Retina (tissue), 1 donor: Measurements from ENCODE around the gene CP.
"Not testable (repeated sequence)": the region's sequence is repeated elsewhere in the genome, so short reads cannot be mapped to it uniquely, and the experiment has no call there.

ENCODE experiments used
- DNase-seq: peaks from one replicate; pipeline ENCODE4 v3.0.0-alpha.2; 2016

Gene CP

GRCh38 chr3:149226776-149227175, 5.1 kb upstream of the CP start:
- no peak for DNase-seq

GRCh38 chr3:149224736-149225594, 3.3 kb upstream of the CP start:
- peak; percentile 13 for DNase-seq

- DNase-seq: no peak
Measured at GRCh38 chr3:149223461-149223820, 1.8 kb upstream of the CP start.

GRCh38 chr3:149219380-149220121, 2.1 kb downstream of the CP start:
- not testable (repeated sequence) for DNase-seq

GRCh38 chr3:149217347-149217746, 4.3 kb downstream of the CP start:
- no peak for DNase-seq

GRCh38 chr3:149216193-149216869, 5.3 kb downstream of the CP start:
- DNase-seq: peak; percentile 40

GRCh38 chr3:149215515-149215914, 6.1 kb downstream of the CP start:
- DNase-seq: peak; percentile 40

GRCh38 chr3:149214702-149215101, 6.9 kb downstream of the CP start:
- no peak for DNase-seq

GRCh38 chr3:149212386-149212785, 9.2 kb downstream of the CP start:
- no peak for DNase-seq

- no peak for DNase-seq
Measured at GRCh38 chr3:149209431-149209830, 12.2 kb downstream of the CP start.

- no peak for DNase-seq
Measured at GRCh38 chr3:149207475-149207874, 14.2 kb downstream of the CP start.

GRCh38 chr3:149204390-149204991, 17.1 kb downstream of the CP start:
- no peak for DNase-seq

- no peak for DNase-seq
Measured at GRCh38 chr3:149203758-149204157, 17.9 kb downstream of the CP start.

GRCh38 chr3:149199474-149199873, 22.2 kb downstream of the CP start:
- DNase-seq: no peak

- no peak for DNase-seq
Measured at GRCh38 chr3:149198611-149199010, 23.0 kb downstream of the CP start.

- DNase-seq: peak; percentile 33
Measured at GRCh38 chr3:149197669-149198068, 24.0 kb downstream of the CP start.

- not testable (repeated sequence) for DNase-seq
Measured at GRCh38 chr3:149196805-149197592, 24.6 kb downstream of the CP start.

GRCh38 chr3:149195221-149195620, 26.4 kb downstream of the CP start:
- DNase-seq: no peak

GRCh38 chr3:149188494-149188893, 33.1 kb downstream of the CP start:
- DNase-seq: no peak

- DNase-seq: no peak
Measured at GRCh38 chr3:149186721-149187120, 34.9 kb downstream of the CP start.

GRCh38 chr3:149186219-149186618, 35.4 kb downstream of the CP start:
- DNase-seq: no peak

- DNase-seq: no peak
Measured at GRCh38 chr3:149181182-149181581, 40.4 kb downstream of the CP start.
